Muscle layer of duodenum (tissue), 2 donors: ENCODE data around the gene ENOSF1.

ENCODE experiments used
- H3K27ac ChIP-seq: one replicate; pipeline ENCODE4 v1.7.0; 2013; ENCODE audit warnings: mild to moderate bottlenecking, low read length
- H3K27me3 ChIP-seq: one replicate; pipeline ENCODE4 v1.7.0; 2013; ENCODE audit warnings: low read depth, mild to moderate bottlenecking, control low read depth, low read length
- H3K36me3 ChIP-seq, 2 donors: one replicate each; pipeline ENCODE4 v1.7.0; 2013; ENCODE audit warnings: low read length in 2 of 2, control low read depth in 1 of 2, mild to moderate bottlenecking in 1 of 2; ENCODE audit not compliant: insufficient read depth in 2 of 2, control insufficient read depth in 1 of 2
- H3K4me1 ChIP-seq, 2 donors: one replicate each; pipeline ENCODE4 v1.7.0; 2013; ENCODE audit warnings: low read length in 2 of 2, mild to moderate bottlenecking in 2 of 2, control low read depth in 1 of 2, moderate library complexity in 1 of 2; ENCODE audit not compliant: insufficient read depth in 2 of 2, control insufficient read depth in 1 of 2
- H3K4me3 ChIP-seq, 2 donors: one replicate each; pipeline ENCODE4 v1.7.0; 2013; ENCODE audit warnings: low read length in 2 of 2, low read depth in 1 of 2, mild to moderate bottlenecking in 1 of 2
- H3K9me3 ChIP-seq, 2 donors: one replicate each; pipeline ENCODE4 v1.7.0; 2013; ENCODE audit warnings: low read length in 2 of 2, control low read depth in 1 of 2, mild to moderate bottlenecking in 1 of 2; ENCODE audit not compliant: control insufficient read depth in 1 of 2
- donor health status: healthy.

Gene ENOSF1

GRCh38 chr18:654601-655000 is 57.8 kb downstream of the ENOSF1 start:
- Histone ChIP-seq H3K36me3 (no peaks in the 10 kb centered on the region), H3K4me3 (no peak overlapping the region), H3K27ac (no peak overlapping the region), H3K27me3 (no peaks in the 10 kb centered on the region), H3K9me3 (no peaks in the 10 kb centered on the region), H3K4me1 (no peaks in the 10 kb centered on the region)

GRCh38 chr18:653512-653911 is 58.9 kb downstream of the ENOSF1 start:
- Histone ChIP-seq H3K4me3 (no peak overlapping the region), H3K36me3 (no peaks in the 10 kb centered on the region), H3K27ac (no peak overlapping the region), H3K27me3 (no peaks in the 10 kb centered on the region), H3K9me3 (no peaks in the 10 kb centered on the region), H3K4me1 (no peaks in the 10 kb centered on the region)

GRCh38 chr18:652131-652530 is 60.3 kb downstream of the ENOSF1 start:
- Histone ChIP-seq H3K4me3 (no peak overlapping the region), H3K4me1 (no peaks in the 10 kb centered on the region), H3K27me3 (no peaks in the 10 kb centered on the region), H3K36me3 (no peaks in the 10 kb centered on the region), H3K9me3 (no peaks in the 10 kb centered on the region), H3K27ac (no peak overlapping the region)

- Histone ChIP-seq H3K9me3 (no peaks in the 10 kb centered on the region), H3K36me3 (no peaks in the 10 kb centered on the region), H3K27ac (no peak overlapping the region), H3K27me3 (no peaks in the 10 kb centered on the region), H3K4me1 (no peaks in the 10 kb centered on the region), H3K4me3 (no peak overlapping the region)
Measured at GRCh38 chr18:650428-650858, 62.0 kb downstream of the ENOSF1 start.

GRCh38 chr18:649341-649740 is 63.1 kb downstream of the ENOSF1 start:
- no peaks in the 10 kb centered on the region for H3K36me3 ChIP-seq
- no peak overlapping the region for H3K27ac ChIP-seq
- H3K4me1 ChIP-seq = no peaks in the 10 kb centered on the region

GRCh38 chr18:647304-647703 is 65.1 kb downstream of the ENOSF1 start:
- Histone ChIP-seq H3K4me1 (no peaks in the 10 kb centered on the region), H3K4me3 (no peak overlapping the region), H3K27me3 (no peaks in the 10 kb centered on the region), H3K9me3 (no peaks in the 10 kb centered on the region), H3K27ac (no peak overlapping the region), H3K36me3 (no peaks in the 10 kb centered on the region)

More at GRCh38 chr18:649341-649740, 63.1 kb downstream of the ENOSF1 start:
- Histone ChIP-seq H3K27me3 (no peaks in the 10 kb centered on the region), H3K9me3 (no peaks in the 10 kb centered on the region), H3K4me3 (no peak overlapping the region)

GRCh38 chr18:644395-645004 is 67.9 kb downstream of the ENOSF1 start:
- Histone ChIP-seq H3K4me3 (no peak overlapping the region), H3K36me3 (no peaks in the 10 kb centered on the region), H3K27ac (no peak overlapping the region)

GRCh38 chr18:641224-641623 is 71.2 kb downstream of the ENOSF1 start:
- no peaks in the 10 kb centered on the region for H3K4me1 ChIP-seq
- H3K27ac ChIP-seq = no peak overlapping the region
- H3K4me3 ChIP-seq = no peak overlapping the region
- no peaks in the 10 kb centered on the region for H3K27me3 ChIP-seq
- H3K9me3 ChIP-seq = no peaks in the 10 kb centered on the region
- H3K36me3 ChIP-seq = no peaks in the 10 kb centered on the region

More at GRCh38 chr18:644395-645004, 67.9 kb downstream of the ENOSF1 start:
- no peaks in the 10 kb centered on the region for H3K9me3 ChIP-seq
- no peaks in the 10 kb centered on the region for H3K27me3 ChIP-seq
- H3K4me1 ChIP-seq = no peaks in the 10 kb centered on the region

GRCh38 chr18:635171-635570 is 77.3 kb downstream of the ENOSF1 start:
- H3K27me3 ChIP-seq = no peaks in the 10 kb centered on the region
- H3K4me3 ChIP-seq = no peak overlapping the region
- H3K27ac ChIP-seq = no peak overlapping the region
- no peaks in the 10 kb centered on the region for H3K36me3 ChIP-seq
- H3K4me1 ChIP-seq = no peaks in the 10 kb centered on the region
- H3K9me3 ChIP-seq = no peaks in the 10 kb centered on the region

- no peaks in the 10 kb centered on the region for H3K36me3 ChIP-seq
- H3K27ac ChIP-seq = no peak overlapping the region
- no peaks in the 10 kb centered on the region for H3K27me3 ChIP-seq
- no peak overlapping the region for H3K4me3 ChIP-seq
- no peaks in the 10 kb centered on the region for H3K9me3 ChIP-seq
- H3K4me1 ChIP-seq = no peaks in the 10 kb centered on the region
Measured at GRCh38 chr18:634551-635045, 77.8 kb downstream of the ENOSF1 start.

- H3K4me3 ChIP-seq = no peak overlapping the region
- H3K4me1 ChIP-seq = no peaks in the 10 kb centered on the region
- H3K36me3 ChIP-seq = no peaks in the 10 kb centered on the region
- no peak overlapping the region for H3K27ac ChIP-seq
- H3K27me3 ChIP-seq = no peaks in the 10 kb centered on the region
- no peaks in the 10 kb centered on the region for H3K9me3 ChIP-seq
Measured at GRCh38 chr18:631560-631959, 80.9 kb downstream of the ENOSF1 start.
